Measurements from ENCODE around the gene DEK.

The DEK gene

DNA sequence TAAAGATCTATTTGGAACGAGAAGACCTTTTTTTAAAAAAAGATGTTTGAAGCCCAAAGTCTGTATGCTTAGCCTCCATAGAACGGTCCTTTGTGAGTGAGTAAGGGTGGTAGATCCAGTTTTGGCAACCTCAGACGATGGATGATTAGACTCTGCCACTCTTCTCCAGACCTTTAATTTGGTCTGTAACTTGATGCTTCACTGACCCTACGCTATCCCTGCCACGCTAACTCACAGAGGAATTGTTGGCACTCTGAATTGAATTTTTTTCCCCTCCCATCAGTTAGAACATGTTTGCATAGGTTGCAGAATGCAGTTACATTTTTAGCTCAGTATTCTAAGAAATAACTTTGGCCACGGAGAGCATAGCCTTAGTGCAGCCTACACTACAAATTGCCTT lies 15.8 kb upstream of the DEK start:
- TF ChIP-seq ZNF8 (CRISPR knock-in tag; IDR thresholded peaks at IDR 0.05) (no peak), ZFP3 (CRISPR knock-in tag; IDR thresholded peaks at IDR 0.05) (no peak), ISL1 (CRISPR knock-in tag; IDR thresholded peaks at IDR 0.05) (no peak), OSR1 (CRISPR knock-in tag; IDR thresholded peaks at IDR 0.05) (no peak), ESRRG (CRISPR knock-in tag; IDR thresholded peaks at IDR 0.05) (no peak), SNAI2 (CRISPR knock-in tag; IDR thresholded peaks at IDR 0.05) (no peak)
- TF ChIP-seq, protein P1, sequence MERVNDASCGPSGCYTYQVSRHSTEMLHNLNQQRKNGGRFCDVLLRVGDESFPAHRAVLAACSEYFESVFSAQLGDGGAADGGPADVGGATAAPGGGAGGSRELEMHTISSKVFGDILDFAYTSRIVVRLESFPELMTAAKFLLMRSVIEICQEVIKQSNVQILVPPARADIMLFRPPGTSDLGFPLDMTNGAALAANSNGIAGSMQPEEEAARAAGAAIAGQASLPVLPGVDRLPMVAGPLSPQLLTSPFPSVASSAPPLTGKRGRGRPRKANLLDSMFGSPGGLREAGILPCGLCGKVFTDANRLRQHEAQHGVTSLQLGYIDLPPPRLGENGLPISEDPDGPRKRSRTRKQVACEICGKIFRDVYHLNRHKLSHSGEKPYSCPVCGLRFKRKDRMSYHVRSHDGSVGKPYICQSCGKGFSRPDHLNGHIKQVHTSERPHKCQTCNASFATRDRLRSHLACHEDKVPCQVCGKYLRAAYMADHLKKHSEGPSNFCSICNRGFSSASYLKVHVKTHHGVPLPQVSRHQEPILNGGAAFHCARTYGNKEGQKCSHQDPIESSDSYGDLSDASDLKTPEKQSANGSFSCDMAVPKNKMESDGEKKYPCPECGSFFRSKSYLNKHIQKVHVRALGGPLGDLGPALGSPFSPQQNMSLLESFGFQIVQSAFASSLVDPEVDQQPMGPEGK (CRISPR knock-in tag; IDR thresholded peaks at IDR 0.05; ENCODE audit: borderline replicate concordance): no peak
- ATAC-seq: peak; percentile 77

DNA sequence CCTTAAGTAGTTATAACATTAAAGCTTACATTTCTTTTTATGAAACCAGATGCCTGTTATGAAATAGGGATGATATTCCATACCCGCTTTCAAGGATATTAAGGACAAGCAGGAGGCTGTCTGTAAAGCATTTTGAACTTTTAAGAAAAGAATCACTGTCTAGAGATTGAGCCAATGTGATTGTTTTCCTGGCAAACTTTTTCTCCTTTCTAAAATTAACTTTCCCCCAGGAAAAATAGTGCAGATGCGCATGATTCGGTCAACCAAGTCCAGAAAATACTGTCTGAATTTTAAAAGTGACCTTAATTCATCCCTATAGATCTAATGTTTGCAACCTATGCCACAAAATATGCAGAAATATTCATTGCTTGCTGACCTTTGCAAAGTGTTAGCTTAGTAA lies 15.1 kb upstream of the DEK start:
- TF ChIP-seq, protein P2, sequence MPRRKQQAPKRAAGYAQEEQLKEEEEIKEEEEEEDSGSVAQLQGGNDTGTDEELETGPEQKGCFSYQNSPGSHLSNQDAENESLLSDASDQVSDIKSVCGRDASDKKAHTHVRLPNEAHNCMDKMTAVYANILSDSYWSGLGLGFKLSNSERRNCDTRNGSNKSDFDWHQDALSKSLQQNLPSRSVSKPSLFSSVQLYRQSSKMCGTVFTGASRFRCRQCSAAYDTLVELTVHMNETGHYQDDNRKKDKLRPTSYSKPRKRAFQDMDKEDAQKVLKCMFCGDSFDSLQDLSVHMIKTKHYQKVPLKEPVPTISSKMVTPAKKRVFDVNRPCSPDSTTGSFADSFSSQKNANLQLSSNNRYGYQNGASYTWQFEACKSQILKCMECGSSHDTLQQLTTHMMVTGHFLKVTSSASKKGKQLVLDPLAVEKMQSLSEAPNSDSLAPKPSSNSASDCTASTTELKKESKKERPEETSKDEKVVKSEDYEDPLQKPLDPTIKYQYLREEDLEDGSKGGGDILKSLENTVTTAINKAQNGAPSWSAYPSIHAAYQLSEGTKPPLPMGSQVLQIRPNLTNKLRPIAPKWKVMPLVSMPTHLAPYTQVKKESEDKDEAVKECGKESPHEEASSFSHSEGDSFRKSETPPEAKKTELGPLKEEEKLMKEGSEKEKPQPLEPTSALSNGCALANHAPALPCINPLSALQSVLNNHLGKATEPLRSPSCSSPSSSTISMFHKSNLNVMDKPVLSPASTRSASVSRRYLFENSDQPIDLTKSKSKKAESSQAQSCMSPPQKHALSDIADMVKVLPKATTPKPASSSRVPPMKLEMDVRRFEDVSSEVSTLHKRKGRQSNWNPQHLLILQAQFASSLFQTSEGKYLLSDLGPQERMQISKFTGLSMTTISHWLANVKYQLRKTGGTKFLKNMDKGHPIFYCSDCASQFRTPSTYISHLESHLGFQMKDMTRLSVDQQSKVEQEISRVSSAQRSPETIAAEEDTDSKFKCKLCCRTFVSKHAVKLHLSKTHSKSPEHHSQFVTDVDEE (CRISPR knock-in tag; IDR thresholded peaks at IDR 0.05): no peak
- TF ChIP-seq SNAI2 (CRISPR knock-in tag; IDR thresholded peaks at IDR 0.05): no peak
- TF ChIP-seq GLIS3 (CRISPR knock-in tag; IDR thresholded peaks at IDR 0.05): no peak
- no peak for TF ChIP-seq ZFP3 (CRISPR knock-in tag; IDR thresholded peaks at IDR 0.05)
- TF ChIP-seq, protein P3, sequence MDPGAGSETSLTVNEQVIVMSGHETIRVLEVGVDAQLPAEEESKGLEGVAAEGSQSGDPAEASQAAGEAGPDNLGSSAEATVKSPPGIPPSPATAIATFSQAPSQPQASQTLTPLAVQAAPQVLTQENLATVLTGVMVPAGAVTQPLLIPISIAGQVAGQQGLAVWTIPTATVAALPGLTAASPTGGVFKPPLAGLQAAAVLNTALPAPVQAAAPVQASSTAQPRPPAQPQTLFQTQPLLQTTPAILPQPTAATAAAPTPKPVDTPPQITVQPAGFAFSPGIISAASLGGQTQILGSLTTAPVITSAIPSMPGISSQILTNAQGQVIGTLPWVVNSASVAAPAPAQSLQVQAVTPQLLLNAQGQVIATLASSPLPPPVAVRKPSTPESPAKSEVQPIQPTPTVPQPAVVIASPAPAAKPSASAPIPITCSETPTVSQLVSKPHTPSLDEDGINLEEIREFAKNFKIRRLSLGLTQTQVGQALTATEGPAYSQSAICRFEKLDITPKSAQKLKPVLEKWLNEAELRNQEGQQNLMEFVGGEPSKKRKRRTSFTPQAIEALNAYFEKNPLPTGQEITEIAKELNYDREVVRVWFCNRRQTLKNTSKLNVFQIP (CRISPR knock-in tag; IDR thresholded peaks at IDR 0.05; ENCODE audit: borderline replicate concordance, low read depth): no peak
- TF ChIP-seq, protein P4, sequence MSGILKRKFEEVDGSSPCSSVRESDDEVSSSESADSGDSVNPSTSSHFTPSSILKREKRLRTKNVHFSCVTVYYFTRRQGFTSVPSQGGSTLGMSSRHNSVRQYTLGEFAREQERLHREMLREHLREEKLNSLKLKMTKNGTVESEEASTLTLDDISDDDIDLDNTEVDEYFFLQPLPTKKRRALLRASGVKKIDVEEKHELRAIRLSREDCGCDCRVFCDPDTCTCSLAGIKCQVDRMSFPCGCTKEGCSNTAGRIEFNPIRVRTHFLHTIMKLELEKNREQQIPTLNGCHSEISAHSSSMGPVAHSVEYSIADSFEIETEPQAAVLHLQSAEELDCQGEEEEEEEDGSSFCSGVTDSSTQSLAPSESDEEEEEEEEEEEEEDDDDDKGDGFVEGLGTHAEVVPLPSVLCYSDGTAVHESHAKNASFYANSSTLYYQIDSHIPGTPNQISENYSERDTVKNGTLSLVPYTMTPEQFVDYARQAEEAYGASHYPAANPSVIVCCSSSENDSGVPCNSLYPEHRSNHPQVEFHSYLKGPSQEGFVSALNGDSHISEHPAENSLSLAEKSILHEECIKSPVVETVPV (CRISPR knock-in tag; IDR thresholded peaks at IDR 0.05): no peak
- TF ChIP-seq ISL1 (CRISPR knock-in tag; IDR thresholded peaks at IDR 0.05): no peak
- TF ChIP-seq, protein P1 (CRISPR knock-in tag; IDR thresholded peaks at IDR 0.05; ENCODE audit: borderline replicate concordance): no peak
- TF ChIP-seq RARB (CRISPR knock-in tag; IDR thresholded peaks at IDR 0.05): no peak
- TF ChIP-seq ZFP30 (CRISPR knock-in tag; IDR thresholded peaks at IDR 0.05): no peak
- ATAC-seq: no peak; the same call in 2 of the 3 replicates

DNA sequence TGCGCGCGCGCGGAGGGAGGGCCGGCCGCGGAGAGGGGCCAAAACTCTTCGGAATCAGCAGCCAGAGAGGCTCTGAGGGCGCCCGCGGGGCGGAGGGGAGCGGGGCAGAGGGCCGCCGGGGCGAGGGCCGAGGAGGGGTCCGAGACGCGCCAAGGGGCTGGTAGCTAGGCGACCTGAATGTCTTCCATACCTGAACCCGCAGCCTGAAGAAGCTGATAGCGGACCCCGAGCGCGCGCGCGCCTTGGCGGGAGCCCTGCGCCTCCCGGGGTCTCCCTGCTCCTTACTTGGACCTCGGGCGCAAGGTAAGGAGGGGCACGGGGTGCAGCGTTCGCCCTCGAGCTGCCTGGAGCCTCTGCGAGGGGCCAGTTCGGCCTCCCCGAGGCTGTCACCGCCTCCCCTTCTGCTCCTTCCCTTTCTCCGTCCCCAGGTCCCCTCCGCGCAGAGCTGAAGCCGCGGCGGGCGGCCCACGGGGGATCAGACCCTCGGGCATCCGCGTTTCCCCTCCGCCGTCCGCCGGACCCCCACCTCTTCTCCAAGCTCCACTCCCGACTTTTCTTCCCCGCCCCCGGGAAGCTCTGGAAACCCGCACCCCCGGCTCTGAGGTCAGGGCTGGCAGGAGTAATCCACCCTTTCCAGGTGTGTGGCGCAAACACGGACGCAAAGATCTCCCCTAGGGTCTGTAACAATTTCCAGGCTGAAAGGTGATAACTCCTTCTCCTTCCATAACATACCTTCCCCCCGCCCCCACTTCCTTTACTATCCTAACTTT lies 13.1 kb upstream of the DEK start:
- ATAC-seq: peak; percentile 62
- TF ChIP-seq GLIS3 (CRISPR knock-in tag; IDR thresholded peaks at IDR 0.05) (no peak), ZC3H10 (CRISPR knock-in tag; IDR thresholded peaks at IDR 0.05) (no peak), OSR1 (CRISPR knock-in tag; IDR thresholded peaks at IDR 0.05) (no peak)

DNA sequence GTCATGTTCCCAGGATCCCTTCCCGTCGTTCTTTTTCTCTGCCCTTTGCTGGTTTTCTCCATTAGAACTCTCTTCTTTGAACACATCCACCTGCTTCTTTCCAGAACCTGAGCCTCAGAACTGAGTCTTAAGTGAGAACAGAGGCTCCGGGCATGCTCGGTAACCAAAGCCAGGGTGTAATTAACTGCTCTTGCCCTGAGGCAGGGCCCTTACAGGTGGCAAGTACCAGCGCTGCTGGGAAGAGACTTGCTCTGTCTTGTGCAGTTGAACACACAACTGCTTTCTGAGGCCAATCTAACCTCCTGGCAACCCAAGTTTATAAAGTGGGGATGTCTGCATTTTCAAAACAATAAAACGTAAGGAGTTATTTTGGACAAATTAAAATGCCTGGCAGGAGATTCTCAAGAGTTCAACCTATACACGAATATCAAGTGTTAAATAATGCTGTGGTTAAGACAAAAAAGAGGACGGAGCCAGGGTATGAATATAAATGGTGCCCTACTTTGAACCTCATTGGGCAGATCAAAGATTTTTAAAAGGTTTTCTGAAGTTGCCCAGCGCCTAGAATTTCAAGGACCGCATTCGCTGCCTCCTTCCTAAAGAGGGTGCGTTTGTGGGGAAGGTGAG lies 12.4 kb upstream of the DEK start:
- no peak for ATAC-seq
- no peak for TF ChIP-seq CSDC2 (CRISPR knock-in tag; IDR thresholded peaks at IDR 0.05)
- TF ChIP-seq PPARA (CRISPR knock-in tag; IDR thresholded peaks at IDR 0.05; ENCODE audit: borderline replicate concordance): no peak
- TF ChIP-seq ZNF70 (CRISPR knock-in tag; IDR thresholded peaks at IDR 0.05): no peak
- TF ChIP-seq, protein P4 (CRISPR knock-in tag; IDR thresholded peaks at IDR 0.05): no peak
- no peak for TF ChIP-seq TOX (CRISPR knock-in tag; IDR thresholded peaks at IDR 0.05; ENCODE audit: borderline replicate concordance)
- TF ChIP-seq, protein P5, sequence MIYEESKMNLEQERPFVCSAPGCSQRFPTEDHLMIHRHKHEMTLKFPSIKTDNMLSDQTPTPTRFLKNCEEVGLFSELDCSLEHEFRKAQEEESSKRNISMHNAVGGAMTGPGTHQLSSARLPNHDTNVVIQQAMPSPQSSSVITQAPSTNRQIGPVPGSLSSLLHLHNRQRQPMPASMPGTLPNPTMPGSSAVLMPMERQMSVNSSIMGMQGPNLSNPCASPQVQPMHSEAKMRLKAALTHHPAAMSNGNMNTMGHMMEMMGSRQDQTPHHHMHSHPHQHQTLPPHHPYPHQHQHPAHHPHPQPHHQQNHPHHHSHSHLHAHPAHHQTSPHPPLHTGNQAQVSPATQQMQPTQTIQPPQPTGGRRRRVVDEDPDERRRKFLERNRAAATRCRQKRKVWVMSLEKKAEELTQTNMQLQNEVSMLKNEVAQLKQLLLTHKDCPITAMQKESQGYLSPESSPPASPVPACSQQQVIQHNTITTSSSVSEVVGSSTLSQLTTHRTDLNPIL (CRISPR knock-in tag; IDR thresholded peaks at IDR 0.05; ENCODE audit: low read depth): no peak
- no peak for TF ChIP-seq ARNTL (CRISPR knock-in tag; IDR thresholded peaks at IDR 0.05; ENCODE audit: borderline replicate concordance, low read depth)
- no peak for TF ChIP-seq OSR1 (CRISPR knock-in tag; IDR thresholded peaks at IDR 0.05)
- TF ChIP-seq ESRRG (CRISPR knock-in tag; IDR thresholded peaks at IDR 0.05): no peak

Data from SK-N-SH treated with all-trans-retinoic acid at 6 μM for 48 hours (cell line).